Measurements from ENCODE around the gene TUBB1.

DNA sequence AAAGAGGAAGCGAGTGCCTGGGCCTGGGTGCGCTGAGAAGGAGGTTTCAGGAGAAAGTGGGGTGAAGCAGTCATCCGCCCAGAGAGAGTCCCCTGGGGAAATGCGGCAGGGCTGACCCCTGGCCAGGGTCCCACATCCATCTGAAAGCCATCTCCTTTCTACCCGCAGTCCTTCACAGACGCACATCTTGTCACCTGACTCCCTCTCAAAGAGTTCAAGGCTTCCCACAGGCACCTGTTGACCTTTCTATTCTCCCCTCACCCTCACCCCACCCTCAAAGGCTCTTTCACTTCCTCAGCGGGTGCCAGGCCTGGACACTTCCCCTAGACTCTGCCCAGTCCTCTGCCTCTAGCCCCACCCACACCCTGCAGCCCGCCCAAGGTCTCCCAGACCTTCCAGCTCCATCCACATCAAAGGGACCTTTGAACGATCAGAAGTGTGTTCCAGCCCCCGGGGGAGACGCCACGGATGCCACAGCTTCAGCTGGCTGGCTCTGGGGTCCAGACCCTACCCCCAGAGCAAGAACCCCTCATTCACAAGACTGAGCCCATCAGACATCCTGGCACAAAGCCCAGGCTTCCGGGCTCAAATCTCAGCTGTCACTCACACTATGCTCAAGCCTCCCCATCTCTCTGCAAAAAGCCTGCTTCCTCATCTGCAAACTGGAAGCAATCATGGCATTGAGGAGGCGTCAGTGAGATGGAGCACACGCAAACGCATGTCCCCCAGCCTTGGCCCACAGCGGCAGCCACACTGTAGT is 14.3 kb upstream of the TUBB1 start:
- TF ChIP-seq EZH2 (IDR thresholded peaks at IDR 0.05) = no peak
- TF ChIP-seq CTCF (IDR thresholded peaks at IDR 0.05) = no peak
- no peak for TF ChIP-seq EZH2phosphoT487 (IDR thresholded peaks at IDR 0.05)
